GM18858 (cell line): ENCODE measurements around the gene TMEM43.

Experiments
- ATAC-seq: cut with Tn5 transposase; IDR thresholded peaks from one replicate; pipeline ENCODE4 v1.9.1; 2021; ENCODE audit not compliant: unreplicated experiment

Gene TMEM43

DNA sequence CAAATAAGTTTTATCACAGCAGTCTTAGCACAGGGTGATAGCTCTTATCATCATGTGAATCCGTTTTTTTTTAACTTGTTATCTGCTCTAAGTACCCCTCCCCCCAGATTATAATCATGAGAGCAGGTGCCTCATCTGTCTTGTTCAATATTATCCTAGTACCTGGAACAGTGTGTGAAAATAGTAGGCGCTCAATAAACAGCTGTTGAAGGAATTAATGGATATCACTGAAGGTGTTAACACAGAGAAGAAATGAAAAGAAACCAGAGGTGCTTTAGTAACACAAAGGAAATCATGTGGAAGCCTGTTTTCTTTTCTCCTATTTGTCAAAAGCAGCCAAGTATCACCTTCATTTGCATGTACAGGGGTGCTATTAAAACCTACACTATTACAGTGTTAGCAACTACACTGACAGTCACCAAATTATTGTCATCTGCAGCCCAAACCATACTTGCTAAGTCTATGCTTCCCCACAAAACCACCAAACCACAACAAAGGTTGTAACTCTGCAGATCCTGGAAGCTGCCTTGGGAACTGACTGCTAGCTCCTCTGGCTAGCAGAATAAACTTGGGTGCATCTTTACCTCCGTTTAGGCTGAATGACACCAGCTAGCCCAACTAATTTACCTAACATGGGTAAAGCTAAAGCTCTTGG lies 50.7 kb downstream of the TMEM43 start:
- ATAC-seq: no peak

DNA sequence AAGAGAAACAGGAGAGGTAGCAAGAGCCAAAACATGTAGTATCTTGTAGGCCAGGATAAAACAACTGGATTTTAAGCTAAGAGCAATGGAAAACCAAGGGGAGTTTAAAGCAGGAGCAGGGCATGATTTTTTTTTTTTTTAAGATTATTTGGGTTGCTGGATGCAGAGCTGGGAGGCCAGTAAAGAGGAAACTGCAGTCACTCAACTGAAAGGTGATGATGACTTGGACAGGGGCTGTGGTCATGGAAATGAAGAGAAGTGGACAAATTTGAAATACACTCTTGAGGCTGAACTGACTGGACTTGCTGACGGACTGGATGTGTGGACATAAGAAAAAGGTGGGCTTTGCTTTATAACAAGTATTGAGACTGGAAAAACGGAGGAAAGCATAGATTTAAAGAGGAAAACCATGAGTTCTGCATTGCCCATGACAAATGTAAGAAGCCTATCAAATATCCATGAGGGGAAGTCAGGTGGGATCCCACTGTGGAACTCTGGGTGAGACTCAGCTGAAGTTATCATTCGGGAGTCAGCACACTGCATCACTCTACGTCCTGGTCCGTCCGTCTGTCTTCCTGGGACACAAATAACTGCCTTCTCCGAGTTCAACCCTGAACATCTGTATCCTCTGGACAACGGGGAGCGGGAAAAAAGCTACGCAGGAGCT lies 52.9 kb downstream of the TMEM43 start:
- ATAC-seq: no peak

DNA sequence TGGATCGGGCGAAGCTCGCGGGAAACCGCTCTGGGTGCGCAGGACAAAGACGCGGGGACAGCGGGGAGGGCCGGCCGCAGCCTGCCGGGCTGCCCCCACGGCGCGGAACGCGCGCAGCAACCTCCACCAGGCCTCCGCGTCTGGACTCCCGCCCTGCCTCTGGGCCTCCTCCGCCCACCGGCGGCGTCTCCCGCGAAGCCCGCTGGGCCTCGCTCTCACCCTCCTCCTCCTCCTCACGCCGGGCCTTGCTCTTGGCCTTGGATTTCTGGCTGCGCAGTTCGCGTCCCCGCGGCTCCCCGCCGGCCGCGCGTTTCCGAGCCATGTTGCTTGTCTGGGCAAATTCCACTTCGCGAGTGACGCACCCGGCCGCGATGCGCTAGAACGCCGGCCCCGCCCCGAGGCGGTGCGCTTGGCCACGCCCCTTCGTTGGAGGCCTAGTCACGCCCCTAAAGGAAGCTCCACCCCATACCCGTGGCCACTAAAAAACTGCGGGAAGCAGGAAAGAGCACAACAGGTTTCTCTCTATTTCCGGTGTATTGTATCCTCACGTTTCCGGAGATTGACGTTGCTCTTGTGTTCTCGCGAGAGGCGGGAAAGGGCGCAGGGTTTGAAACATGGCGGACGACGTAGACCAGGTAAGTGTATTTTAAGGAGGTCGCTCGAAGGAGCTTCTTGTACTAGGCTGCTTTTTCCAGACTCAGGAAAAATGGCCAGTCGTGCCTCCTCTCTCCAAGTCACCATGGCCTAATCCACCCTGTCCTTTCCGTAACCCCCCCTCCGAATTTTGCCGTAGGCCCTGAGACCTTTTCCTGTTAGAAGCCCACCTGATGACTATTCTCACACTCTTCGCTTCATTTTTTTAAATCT lies 53.6 kb downstream of the TMEM43 start, which contains the start of the genes LSM3 and XPC:
Gene LSM3, plus strand, starts transcription at position 571 of the 867 bp plus-strand sequence. Its CDS starts 44 bp downstream, at position 615.
Gene XPC, minus strand, starts transcription at position 355 of the 867 bp plus-strand sequence. Its CDS starts 33 bp downstream, at position 322.
- peak; percentile 87 for ATAC-seq

DNA sequence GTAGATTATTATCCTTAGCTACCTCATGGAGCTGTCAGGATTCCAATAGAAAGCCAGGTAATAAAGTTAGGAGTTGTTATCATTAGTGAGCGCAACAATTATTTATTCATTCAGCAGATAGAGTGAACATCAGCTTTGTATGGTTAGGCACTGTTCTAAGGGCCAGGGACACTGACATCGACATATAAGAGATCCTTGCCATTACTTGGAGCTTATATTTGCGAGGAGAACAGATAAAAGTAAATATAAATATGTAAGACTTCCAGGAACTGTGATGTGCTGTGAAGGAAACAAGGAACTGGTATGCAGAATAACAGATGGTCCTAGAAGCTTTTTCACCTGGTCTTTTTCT lies 54.2 kb downstream of the TMEM43 start:
- no peak for ATAC-seq

DNA sequence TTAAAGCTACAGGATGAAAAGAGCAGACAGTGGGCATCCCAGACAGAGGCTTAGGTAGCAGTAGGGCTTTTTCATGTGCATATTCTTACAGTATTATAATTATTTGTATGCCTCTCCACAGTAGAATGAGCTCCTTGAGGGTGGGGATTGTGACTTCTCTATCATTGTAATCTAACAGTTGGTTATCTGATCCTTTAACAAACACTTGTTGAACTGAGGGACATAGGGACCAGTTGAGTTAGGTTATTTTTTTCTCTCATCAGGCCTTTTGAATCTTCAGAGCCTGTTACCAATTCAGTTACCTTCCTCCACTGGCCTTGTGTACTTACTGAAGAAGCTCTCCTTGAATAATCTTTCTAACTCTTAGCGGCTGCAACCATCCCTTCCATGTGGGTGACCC lies 54.9 kb downstream of the TMEM43 start:
- no peak for ATAC-seq

DNA sequence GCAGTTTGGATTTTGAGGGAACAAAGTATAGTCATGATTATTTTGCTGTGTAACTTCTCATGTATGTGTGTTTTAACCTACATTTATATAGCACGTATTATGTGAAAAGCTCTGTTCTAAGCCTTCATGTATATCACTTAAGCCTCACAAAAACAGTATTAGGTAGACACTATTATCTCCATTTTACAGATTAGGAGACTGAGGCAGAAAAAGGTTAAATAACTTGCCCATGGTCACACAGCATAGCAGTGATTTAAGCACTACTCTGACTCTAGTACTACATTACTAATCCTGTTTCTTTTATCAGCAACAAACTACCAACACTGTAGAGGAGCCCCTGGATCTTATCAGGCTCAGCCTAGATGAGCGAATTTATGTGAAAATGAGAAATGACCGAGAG lies 56.4 kb downstream of the TMEM43 start:
- no peak for ATAC-seq

DNA sequence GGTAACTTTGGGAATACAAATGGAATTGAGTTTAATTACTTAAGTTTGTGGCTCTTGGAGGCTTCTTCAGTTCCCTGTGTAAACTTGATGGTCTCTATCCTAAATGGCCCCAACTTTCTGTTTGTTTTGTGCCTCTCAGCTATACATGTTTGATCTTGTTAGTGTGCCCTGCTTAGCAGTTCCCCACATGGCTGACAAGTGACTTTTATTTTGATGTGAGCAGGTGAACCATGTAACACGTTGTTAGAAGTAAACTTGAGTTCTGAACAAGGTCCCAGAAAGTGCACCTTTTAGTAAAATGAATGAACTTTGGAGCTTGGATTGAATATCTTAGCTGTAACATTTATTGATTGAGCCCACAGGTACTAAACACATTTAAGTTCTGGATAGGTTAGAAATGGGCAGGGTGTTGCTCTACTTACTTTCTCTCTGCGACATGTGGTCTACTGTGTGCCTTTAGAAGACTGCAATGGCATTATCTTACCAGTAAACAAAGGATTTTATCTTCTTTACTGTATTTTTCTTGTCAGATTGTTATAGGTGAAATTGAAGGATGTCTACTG lies 58.2 kb downstream of the TMEM43 start:
- no peak for ATAC-seq

DNA sequence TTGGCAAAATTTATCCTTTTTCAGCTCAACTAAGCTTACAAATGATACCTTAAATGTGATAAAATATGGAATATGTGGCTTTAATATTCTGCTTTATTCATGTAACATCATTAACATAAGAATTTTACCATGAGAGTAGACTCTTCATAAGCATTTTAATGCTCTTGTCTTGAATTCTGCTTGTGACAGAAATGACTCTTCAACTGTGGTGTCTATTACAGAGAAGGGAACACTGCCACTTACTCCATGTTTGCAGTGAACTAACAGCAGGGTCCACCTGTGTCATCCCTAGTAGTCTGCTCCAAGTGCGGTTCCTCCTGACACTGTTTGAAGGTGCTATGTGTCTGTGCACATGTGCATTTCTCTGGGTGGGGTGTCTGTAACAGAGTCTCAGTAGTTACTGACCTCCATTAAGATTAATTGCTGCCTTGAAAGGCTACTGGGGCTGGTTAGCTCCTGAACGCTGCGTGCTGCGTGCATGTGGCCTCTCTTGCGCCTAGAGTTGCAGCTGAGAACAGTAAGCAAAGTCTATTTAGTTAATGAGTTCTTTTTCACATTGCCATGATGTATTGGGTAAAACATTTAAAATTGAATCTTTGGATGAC lies 62.1 kb downstream of the TMEM43 start:
- ATAC-seq: no peak

DNA sequence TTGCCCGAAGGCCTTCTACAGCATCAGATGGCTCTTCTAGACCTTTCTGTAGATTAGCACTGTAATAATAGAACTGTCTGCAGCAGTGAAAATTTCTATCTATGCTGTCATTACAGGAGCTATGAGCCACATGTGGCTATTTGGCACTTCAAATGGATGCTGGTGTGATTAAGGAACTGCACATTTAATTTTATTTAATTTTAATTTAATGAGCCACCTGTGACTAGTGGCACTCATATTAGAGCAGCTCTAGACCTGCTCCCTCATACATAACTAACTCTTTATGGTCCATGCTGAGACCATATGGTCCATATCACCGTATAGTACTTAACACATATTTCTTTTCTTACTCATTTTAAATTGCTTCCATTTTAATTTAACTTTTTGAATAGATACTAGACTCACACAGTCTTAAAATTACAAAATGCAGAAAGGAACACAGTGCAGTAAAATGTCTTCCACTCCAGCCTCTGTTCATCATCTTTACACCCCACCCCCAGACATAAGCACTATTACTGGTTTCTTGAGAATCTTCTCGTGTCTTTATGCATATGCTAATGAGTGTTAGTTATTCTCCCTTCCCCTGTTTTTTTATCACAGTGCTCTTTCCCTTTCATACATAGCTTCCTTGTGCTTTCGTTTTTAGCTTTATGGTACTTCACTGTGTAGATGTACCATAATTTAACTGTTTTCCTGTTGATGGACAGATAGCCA lies 63.3 kb downstream of the TMEM43 start:
- no peak for ATAC-seq
